ENCODE measurements around the gene GPR150. TPM values are rescaled to one million over a fixed set of nuclear protein-coding genes. Genes with fewer than 3 reads are reported as not detected.

GPR150 gene
- total and polyA plus RNA-seq, 2 experiments from 2014 or later: 1.0 TPM; not detected in 1

DNA sequence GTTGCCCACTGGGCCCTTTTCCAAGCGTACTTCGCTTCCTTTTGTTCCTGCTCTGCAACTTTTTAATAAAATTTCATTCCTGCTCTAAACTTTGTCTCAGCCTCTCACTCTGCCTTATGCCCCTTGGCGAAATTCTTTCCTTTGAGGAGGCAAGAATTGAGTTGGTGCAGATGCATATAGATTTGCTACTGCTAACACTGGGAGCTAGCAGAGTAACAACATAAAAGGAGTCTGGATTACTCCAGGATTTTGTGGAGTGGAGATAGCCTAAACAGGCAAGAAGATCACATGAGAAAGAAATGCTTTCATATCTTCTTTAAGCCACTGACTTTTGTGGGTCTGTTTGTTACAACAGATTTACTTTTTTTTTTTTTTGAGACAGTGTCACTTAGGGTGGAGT lies 13.8 kb downstream of the GPR150 start:
- Histone ChIP-seq H3K4me2 (no peak overlapping the region), H3K9me2 (replicated peaks; ENCODE audit: insufficient read depth) (no peaks in the 10 kb centered on the region), H3K27ac (no peak overlapping the region), H4K20me1 (ENCODE audit: insufficient read depth, poor library complexity, severe bottlenecking) (no peaks in the 10 kb centered on the region), H3K27me3 (no peaks in the 10 kb centered on the region), H3K79me2 (no peaks in the 10 kb centered on the region), H2AFZ (no peak overlapping the region), H3K36me3 (replicated peaks; ENCODE audit: insufficient read depth, low read depth) (no peaks in the 10 kb centered on the region), H3K4me3 (no peak overlapping the region), H3K4me1 (ENCODE audit: insufficient read depth) (peaks cover 5% of the 10 kb centered on the region), H3K9me3 (ENCODE audit: low read depth) (no peaks in the 10 kb centered on the region)
- DNase-seq (ENCODE audit: low spot score): no peak
- TF ChIP-seq EZH2 (IDR thresholded peaks at IDR 0.05; ENCODE audit: borderline replicate concordance) (no peak), EZH2phosphoT487 (IDR thresholded peaks at IDR 0.05; ENCODE audit: low read depth, severe bottlenecking, unreplicated experiment) (no peak)
- TF ChIP-seq, protein P1, sequence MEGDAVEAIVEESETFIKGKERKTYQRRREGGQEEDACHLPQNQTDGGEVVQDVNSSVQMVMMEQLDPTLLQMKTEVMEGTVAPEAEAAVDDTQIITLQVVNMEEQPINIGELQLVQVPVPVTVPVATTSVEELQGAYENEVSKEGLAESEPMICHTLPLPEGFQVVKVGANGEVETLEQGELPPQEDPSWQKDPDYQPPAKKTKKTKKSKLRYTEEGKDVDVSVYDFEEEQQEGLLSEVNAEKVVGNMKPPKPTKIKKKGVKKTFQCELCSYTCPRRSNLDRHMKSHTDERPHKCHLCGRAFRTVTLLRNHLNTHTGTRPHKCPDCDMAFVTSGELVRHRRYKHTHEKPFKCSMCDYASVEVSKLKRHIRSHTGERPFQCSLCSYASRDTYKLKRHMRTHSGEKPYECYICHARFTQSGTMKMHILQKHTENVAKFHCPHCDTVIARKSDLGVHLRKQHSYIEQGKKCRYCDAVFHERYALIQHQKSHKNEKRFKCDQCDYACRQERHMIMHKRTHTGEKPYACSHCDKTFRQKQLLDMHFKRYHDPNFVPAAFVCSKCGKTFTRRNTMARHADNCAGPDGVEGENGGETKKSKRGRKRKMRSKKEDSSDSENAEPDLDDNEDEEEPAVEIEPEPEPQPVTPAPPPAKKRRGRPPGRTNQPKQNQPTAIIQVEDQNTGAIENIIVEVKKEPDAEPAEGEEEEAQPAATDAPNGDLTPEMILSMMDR (IDR thresholded peaks at IDR 0.05; ENCODE audit: poor library complexity): no peak
- 83% methylated on average over 3 of the region's 3 CpGs for WGBS (ENCODE audit: low lambda C conversion rate, missing lambda C conversion rate)

DNA sequence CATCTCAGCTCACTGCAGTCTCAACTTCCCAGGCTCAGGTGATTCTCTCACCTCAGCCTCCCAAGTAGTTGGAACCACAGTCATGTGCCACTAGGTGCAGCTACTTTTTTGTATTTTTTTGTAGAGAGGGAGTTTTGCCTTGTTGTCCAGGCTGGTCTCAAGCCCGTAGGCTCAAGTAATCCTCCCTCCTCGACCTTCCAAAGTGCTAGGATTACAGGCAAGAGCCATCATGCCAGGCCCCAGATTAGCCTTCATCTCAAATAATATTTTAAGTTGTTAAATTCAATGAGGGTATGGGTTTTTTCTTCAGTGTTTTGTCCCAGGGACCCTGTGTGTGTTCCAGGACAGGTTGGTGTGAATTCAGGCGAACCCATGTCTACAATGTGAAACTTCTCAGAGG lies 14.2 kb downstream of the GPR150 start:
- no peaks in the 10 kb centered on the region for H3K9me3 ChIP-seq (ENCODE audit: low read depth)
- H3K27me3 ChIP-seq: no peaks in the 10 kb centered on the region
- no peaks in the 10 kb centered on the region for H3K79me2 ChIP-seq
- peaks cover 5% of the 10 kb centered on the region for H3K4me1 ChIP-seq (ENCODE audit: insufficient read depth)
- H3K36me3 ChIP-seq (replicated peaks; ENCODE audit: insufficient read depth, low read depth): no peaks in the 10 kb centered on the region
- H3K27ac ChIP-seq: no peak overlapping the region
- no peak overlapping the region for H3K4me2 ChIP-seq
- no peak for TF ChIP-seq EZH2phosphoT487 (IDR thresholded peaks at IDR 0.05; ENCODE audit: low read depth, severe bottlenecking, unreplicated experiment)
- TF ChIP-seq EZH2 (IDR thresholded peaks at IDR 0.05; ENCODE audit: borderline replicate concordance): no peak
- TF ChIP-seq, protein P1 (IDR thresholded peaks at IDR 0.05; ENCODE audit: poor library complexity): no peak
- H3K9me2 ChIP-seq (replicated peaks; ENCODE audit: insufficient read depth): no peaks in the 10 kb centered on the region
- DNase-seq (ENCODE audit: low spot score): no peak
- no peak overlapping the region for H3K4me3 ChIP-seq
- no peaks in the 10 kb centered on the region for H4K20me1 ChIP-seq (ENCODE audit: insufficient read depth, poor library complexity, severe bottlenecking)
- 74% methylated on average over 3 of the region's 3 CpGs for WGBS (ENCODE audit: low lambda C conversion rate, missing lambda C conversion rate)
- no peak overlapping the region for H2AFZ ChIP-seq

DNA sequence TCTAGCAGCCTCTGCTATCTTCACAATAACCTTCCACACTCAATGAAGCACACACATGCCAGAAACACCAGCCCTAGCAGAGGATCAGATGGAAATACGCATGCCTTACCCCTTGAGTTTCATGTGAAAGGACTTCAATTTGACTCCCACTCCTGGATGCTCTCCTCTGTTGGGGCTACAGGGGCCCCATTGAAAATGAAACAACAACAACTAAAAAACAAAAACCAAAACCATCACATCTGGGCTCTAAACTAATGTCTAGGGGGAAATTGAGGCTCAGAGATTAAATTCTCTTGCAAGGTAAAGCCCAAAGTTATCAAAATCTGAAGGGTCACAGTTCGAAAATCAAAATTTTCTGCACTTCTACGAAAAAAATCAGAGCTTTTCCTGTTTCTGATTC lies 18.7 kb downstream of the GPR150 start:
- H2AFZ ChIP-seq: no peak overlapping the region
- no peak overlapping the region for H3K27ac ChIP-seq
- no peak for DNase-seq (ENCODE audit: low spot score)
- H4K20me1 ChIP-seq (ENCODE audit: insufficient read depth, poor library complexity, severe bottlenecking): no peaks in the 10 kb centered on the region
- no peak overlapping the region for H3K4me2 ChIP-seq
- H3K9me2 ChIP-seq (replicated peaks; ENCODE audit: insufficient read depth): no peaks in the 10 kb centered on the region
- no peaks in the 10 kb centered on the region for H3K79me2 ChIP-seq
- no peaks in the 10 kb centered on the region for H3K27me3 ChIP-seq
- 89% methylated on average over 3 of the region's 3 CpGs for WGBS (ENCODE audit: low lambda C conversion rate, missing lambda C conversion rate)
- TF ChIP-seq, protein P1 (IDR thresholded peaks at IDR 0.05; ENCODE audit: poor library complexity): no peak
- TF ChIP-seq EZH2phosphoT487 (IDR thresholded peaks at IDR 0.05; ENCODE audit: low read depth, severe bottlenecking, unreplicated experiment) (no peak), EZH2 (IDR thresholded peaks at IDR 0.05; ENCODE audit: borderline replicate concordance) (no peak)
- H3K9me3 ChIP-seq (ENCODE audit: low read depth): no peaks in the 10 kb centered on the region
- no peak overlapping the region for H3K4me3 ChIP-seq
- peaks cover 16% of the 10 kb centered on the region for H3K4me1 ChIP-seq (ENCODE audit: insufficient read depth)
- H3K36me3 ChIP-seq (replicated peaks; ENCODE audit: insufficient read depth, low read depth): no peaks in the 10 kb centered on the region

DNA sequence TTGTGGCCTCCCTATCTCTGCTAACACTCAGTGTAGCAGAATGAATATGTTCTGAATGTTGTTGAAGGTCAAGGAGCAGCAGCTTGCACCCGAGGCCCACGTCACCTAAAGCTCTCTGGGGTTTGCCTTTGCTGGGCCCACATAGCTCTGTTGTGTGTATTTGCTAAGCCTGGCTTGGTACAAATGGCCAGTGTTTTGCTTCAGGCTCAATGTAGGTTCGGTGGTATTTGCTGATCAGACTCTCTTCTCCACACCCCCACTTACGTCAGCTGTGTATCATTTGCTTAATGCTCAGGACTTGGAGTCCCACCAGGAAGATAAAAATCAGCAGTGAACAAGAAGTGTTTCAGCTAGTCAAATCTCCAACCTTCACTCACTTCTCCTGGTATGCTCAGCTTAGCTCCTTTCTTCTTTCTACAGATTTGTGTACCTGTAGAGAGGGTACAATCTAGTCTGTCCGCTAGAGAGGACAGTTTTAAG lies 21.9 kb downstream of the GPR150 start:
- TF ChIP-seq, protein P1 (IDR thresholded peaks at IDR 0.05; ENCODE audit: poor library complexity): no peak
- TF ChIP-seq EZH2phosphoT487 (IDR thresholded peaks at IDR 0.05; ENCODE audit: low read depth, severe bottlenecking, unreplicated experiment): no peak
- no peak for TF ChIP-seq EZH2 (IDR thresholded peaks at IDR 0.05; ENCODE audit: borderline replicate concordance)
- Histone ChIP-seq H3K36me3 (replicated peaks; ENCODE audit: insufficient read depth, low read depth) (no peaks in the 10 kb centered on the region), H3K27ac (peak overlapping the region; percentile 90), H3K9me3 (ENCODE audit: low read depth) (no peaks in the 10 kb centered on the region), H3K4me3 (no peak overlapping the region), H4K20me1 (ENCODE audit: insufficient read depth, poor library complexity, severe bottlenecking) (no peaks in the 10 kb centered on the region), H3K9me2 (replicated peaks; ENCODE audit: insufficient read depth) (no peaks in the 10 kb centered on the region), H3K4me1 (ENCODE audit: insufficient read depth) (peaks cover 16% of the 10 kb centered on the region), H3K27me3 (no peaks in the 10 kb centered on the region), H3K79me2 (no peaks in the 10 kb centered on the region), H3K4me2 (peak overlapping the region; percentile 6), H2AFZ (no peak overlapping the region)
- 61% methylated on average over 5 of the region's 5 CpGs for WGBS (ENCODE audit: low lambda C conversion rate, missing lambda C conversion rate)
- peak; percentile 68 for DNase-seq (ENCODE audit: low spot score)

All from hepatocyte (in vitro differentiated cells).